Measurements from ENCODE around the gene ARRB2. TPM values are rescaled to one million over a fixed set of nuclear protein-coding genes. Genes with fewer than 3 reads are reported as not detected.

ARRB2 gene
- 5.5 and 7.2 TPM in 2 replicates for total RNA-seq

GRCh38 chr17:4709794-4710692 lies at the start of gene ARRB2:
ARRB2 (plus strand) TSS chr17:4710632; CDS start chr17:4710722, 90 bp downstream.

GRCh38 chr17:4739122-4740024 lies 28.9 kb downstream of the ARRB2 start, which contains the start of the genes CXCL16 and ZMYND15:
CXCL16 (minus strand) TSS chr17:4739928; CDS start chr17:4739339, 589 bp downstream.
ZMYND15 (plus strand) TSS chr17:4739833; CDS start chr17:4740549, 716 bp downstream.

Other genes starting within 250 kb of the ARRB2 start
- gene SPNS2, start 211.8 kb upstream of the ARRB2 start, total RNA-seq, result 7.7 and 8.5 TPM in 2 replicates
- gene MYBBP1A, start 155.2 kb upstream of the ARRB2 start, total RNA-seq, result 42.4 and 52.6 TPM in 2 replicates
- gene GGT6, start 150.1 kb upstream of the ARRB2 start, total RNA-seq, result not detected in 2 replicates
- gene SMTNL2, start 126.1 kb upstream of the ARRB2 start, total RNA-seq, result 0.68 and 8.2 TPM in 2 replicates
- gene ALOX15, start 69.0 kb upstream of the ARRB2 start, total RNA-seq, result 0.51 and 10.5 TPM in 2 replicates
- gene PELP1, start 6.5 kb upstream of the ARRB2 start, total RNA-seq, result 17.4 and 45.6 TPM in 2 replicates
- 15.4 and 27.8 TPM in 2 replicates for gene MED11, start 20.8 kb downstream of the ARRB2 start, total RNA-seq
- gene ZMYND15, start 29.2 kb downstream of the ARRB2 start, total RNA-seq, result not detected in 2 replicates
- gene CXCL16, start 29.3 kb downstream of the ARRB2 start, total RNA-seq, result 0.68 and 3.3 TPM in 2 replicates
- gene TM4SF5, start 61.3 kb downstream of the ARRB2 start, total RNA-seq, result not detected in 2 replicates
- 0.17 and 0.58 TPM in 2 replicates for gene VMO1, start 75.7 kb downstream of the ARRB2 start, total RNA-seq
- not detected in 2 replicates for gene GLTPD2, start 78.3 kb downstream of the ARRB2 start, total RNA-seq
- gene PSMB6, start 85.5 kb downstream of the ARRB2 start, total RNA-seq, result 114 and 165 TPM in 2 replicates
- 19.1 and 26.8 TPM in 2 replicates for gene PLD2, start 96.5 kb downstream of the ARRB2 start, total RNA-seq
- gene MINK1, start 122.7 kb downstream of the ARRB2 start, total RNA-seq, result 20.4 and 29.9 TPM in 2 replicates
- gene C17orf107, start 188.9 kb downstream of the ARRB2 start, total RNA-seq, result 3.8 and 5.4 TPM in 2 replicates
- gene CHRNE, start 192.5 kb downstream of the ARRB2 start, total RNA-seq, result 0.51 TPM in 1 of 2 replicates, not detected in the other
- gene GP1BA, start 221.6 kb downstream of the ARRB2 start, total RNA-seq, result not detected in 2 replicates
- gene SLC25A11, start 229.4 kb downstream of the ARRB2 start, total RNA-seq, result 31.3 and 50.4 TPM in 2 replicates
- 55.7 and 65.9 TPM in 2 replicates for gene RNF167, start 229.6 kb downstream of the ARRB2 start, total RNA-seq
- gene PFN1, start 237.9 kb downstream of the ARRB2 start, total RNA-seq, result 692 and 1,126 TPM in 2 replicates
- 1.6 and 10.7 TPM in 2 replicates for gene ENO3, start 240.5 kb downstream of the ARRB2 start, total RNA-seq